ENCODE results near the gene CPSF4.

GRCh38 chr7:99392046-99392445 lies 46.7 kb upstream of the CPSF4 start:
- TF ChIP-seq CTCF (IDR thresholded peaks at IDR 0.05; ENCODE audit: low read depth, low read length, poor library complexity, severe bottlenecking), result no peak
- no peak for TF ChIP-seq EZH2phosphoT487 (IDR thresholded peaks at IDR 0.05; ENCODE audit: borderline replicate concordance, low read length)

Measured in DOHH2 (cell line).